Hepatocyte (in vitro differentiated cells): ENCODE results near the gene SLC39A11.

Source experiments
- EZH2 ChIP-seq: fragments of 200-600 bp; sonication (generic); IDR thresholded peaks from 2 replicates; pipeline ENCODE4 v1.6.1; 2016; ENCODE audit warnings: antibody characterized with exemption, mild to moderate bottlenecking, borderline replicate concordance
- TF ChIP-seq, protein P1 (sequence below): fragments of 200-600 bp; sonication (generic); IDR thresholded peaks from 2 replicates; pipeline ENCODE4 v1.5.1; 2016; ENCODE audit warnings: antibody characterized with exemption, mild to moderate bottlenecking; ENCODE audit not compliant: poor library complexity

DNA sequence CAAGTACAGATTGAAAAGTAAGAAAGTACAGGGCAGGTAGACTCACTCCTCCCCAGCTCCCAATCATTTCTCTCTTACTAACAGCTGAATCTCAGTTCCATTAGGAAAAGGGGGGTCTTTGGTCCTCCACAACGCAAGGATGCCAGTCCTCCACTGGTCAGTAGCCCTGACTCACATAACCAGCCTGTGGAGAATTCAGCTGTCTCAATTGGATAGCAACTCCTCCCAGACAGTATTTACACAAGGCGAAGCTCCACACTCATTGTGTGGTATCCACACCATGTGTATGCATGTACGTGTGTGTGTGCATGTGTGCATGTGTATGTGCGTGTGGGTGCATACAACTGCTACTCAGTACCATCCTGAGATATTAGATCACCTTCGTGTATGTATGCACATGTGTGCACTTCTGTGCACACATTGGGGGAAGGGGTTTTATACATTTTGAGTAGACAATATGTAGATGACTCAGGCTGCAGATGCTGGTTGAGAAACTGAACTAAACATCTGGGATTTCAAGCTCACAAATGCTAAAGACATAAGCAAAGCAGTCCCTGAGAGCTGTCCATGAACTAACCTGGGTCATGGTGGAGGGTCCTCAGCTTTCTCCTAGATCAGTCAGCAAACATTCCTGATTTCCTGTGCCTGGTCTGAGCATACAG is 240.1 kb downstream of the SLC39A11 start:
- TF ChIP-seq, protein P1, sequence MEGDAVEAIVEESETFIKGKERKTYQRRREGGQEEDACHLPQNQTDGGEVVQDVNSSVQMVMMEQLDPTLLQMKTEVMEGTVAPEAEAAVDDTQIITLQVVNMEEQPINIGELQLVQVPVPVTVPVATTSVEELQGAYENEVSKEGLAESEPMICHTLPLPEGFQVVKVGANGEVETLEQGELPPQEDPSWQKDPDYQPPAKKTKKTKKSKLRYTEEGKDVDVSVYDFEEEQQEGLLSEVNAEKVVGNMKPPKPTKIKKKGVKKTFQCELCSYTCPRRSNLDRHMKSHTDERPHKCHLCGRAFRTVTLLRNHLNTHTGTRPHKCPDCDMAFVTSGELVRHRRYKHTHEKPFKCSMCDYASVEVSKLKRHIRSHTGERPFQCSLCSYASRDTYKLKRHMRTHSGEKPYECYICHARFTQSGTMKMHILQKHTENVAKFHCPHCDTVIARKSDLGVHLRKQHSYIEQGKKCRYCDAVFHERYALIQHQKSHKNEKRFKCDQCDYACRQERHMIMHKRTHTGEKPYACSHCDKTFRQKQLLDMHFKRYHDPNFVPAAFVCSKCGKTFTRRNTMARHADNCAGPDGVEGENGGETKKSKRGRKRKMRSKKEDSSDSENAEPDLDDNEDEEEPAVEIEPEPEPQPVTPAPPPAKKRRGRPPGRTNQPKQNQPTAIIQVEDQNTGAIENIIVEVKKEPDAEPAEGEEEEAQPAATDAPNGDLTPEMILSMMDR: no peak
- no peak for TF ChIP-seq EZH2
